Suprapubic skin (tissue), 4 donors: ENCODE results near the gene LTN1. TPM values are rescaled to one million over a fixed set of nuclear protein-coding genes. Genes with fewer than 3 reads are reported as not detected.
"Not testable (repeated sequence)": the region's sequence is repeated elsewhere in the genome, so short reads cannot be mapped to it uniquely, and the experiment has no call there.

Experiments
- DNase-seq, 2 donors: peaks; one replicate each; pipeline ENCODE4 v3.0.0-alpha.2; 2019; ENCODE audit warnings: low spot score in 2 of 2
- H3K27ac ChIP-seq: fragments of 200-600 bp; sonication (generic); one replicate; pipeline ENCODE4 v1.5.1; 2019
- H3K27me3 ChIP-seq: fragments of 200-600 bp; sonication (generic); one replicate; pipeline ENCODE4 v1.5.1; 2019
- H3K36me3 ChIP-seq: fragments of 200-600 bp; sonication (generic); one replicate; pipeline ENCODE4 v1.5.1; 2019
- H3K4me1 ChIP-seq: fragments of 200-600 bp; sonication (generic); one replicate; pipeline ENCODE4 v1.5.1; 2019
- H3K4me3 ChIP-seq: fragments of 200-600 bp; sonication (generic); one replicate; pipeline ENCODE4 v1.5.1; 2019; ENCODE audit warnings: mild to moderate bottlenecking
- H3K9me3 ChIP-seq: fragments of 200-600 bp; sonication (generic); one replicate; pipeline ENCODE4 v1.5.1; 2019
- CTCF ChIP-seq, 2 donors: fragments of 200-600 bp in 1 of 2; fragments of 450-650 bp in 1 of 2; sonication (generic) in 1 of 2; IDR thresholded peaks; one replicate each; pipeline ENCODE4 v1.5.1; 2016 to 2019; ENCODE audit warnings: antibody characterized with exemption in 2 of 2, mild to moderate bottlenecking in 1 of 2, moderate library complexity in 1 of 2
- EP300 ChIP-seq: sonication (generic); formaldehyde crosslinking; IDR thresholded peaks from one replicate; pipeline ENCODE4 v1.6.1; 2017; ENCODE audit warnings: antibody characterized with exemption
- POLR2A ChIP-seq, 2 donors: fragments of 450-650 bp; IDR thresholded peaks; one replicate each; pipeline ENCODE4 v1.6.1; 2017; ENCODE audit warnings: antibody characterized with exemption in 2 of 2, mild to moderate bottlenecking in 2 of 2, moderate library complexity in 2 of 2
- POLR2AphosphoS5 ChIP-seq, 3 donors: sonication (generic); formaldehyde crosslinking; IDR thresholded peaks; one replicate each; pipeline ENCODE4 v1.6.1; 2017; ENCODE audit warnings: antibody characterized with exemption in 3 of 3
- WGBS: methylation state at CpG from one replicate; pipeline ENCODE4 v1.1.5; 2018; 5-methylcytosine and 5-hydroxymethylcytosine counted together
- total RNA-seq, 4 donors: library from RNA; depleted of rRNA; stranded (reverse); fragments of >200 nt; gene quantifications; one replicate each; pipeline ENCODE4 v1.1.0, GENCODE V29; 2016

Gene LTN1
- total RNA-seq, 4 donors from 2014 or later = 19.0 to 42.9 (median 23.9) TPM

- WGBS = 68% methylated on average over 6 of the region's 6 CpGs
- H3K27me3 ChIP-seq = no peaks in the 10 kb centered on the region
- no peak for DNase-seq
- no peak overlapping the region for H3K27ac ChIP-seq
- no peak for TF ChIP-seq CTCF (IDR thresholded peaks at IDR 0.05)
- TF ChIP-seq POLR2A (IDR thresholded peaks at IDR 0.05) = no peak
- no peak for TF ChIP-seq POLR2AphosphoS5 (IDR thresholded peaks at IDR 0.05)
- TF ChIP-seq EP300 = no peak
- H3K4me3 ChIP-seq = peak overlapping the region; percentile 92
- peaks cover 23% of the 10 kb centered on the region for H3K4me1 ChIP-seq
- H3K36me3 ChIP-seq = no peaks in the 10 kb centered on the region
- no peaks in the 10 kb centered on the region for H3K9me3 ChIP-seq
These were observed 25.1 kb upstream of the LTN1 start for GRCh38 chr21:29017639-29018237.

GRCh38 chr21:29011236-29011635 lies 18.6 kb upstream of the LTN1 start:
- DNase-seq, H3K9me3 ChIP-seq, H3K27ac ChIP-seq, H3K4me3 ChIP-seq, H3K27me3 ChIP-seq, H3K4me1 ChIP-seq: not testable (repeated sequence)
- peaks cover 22% of the 10 kb centered on the region for H3K36me3 ChIP-seq
- no CpG with 5 or more reads among the region's 30 CpGs for WGBS

- no peak overlapping the region for H3K4me3 ChIP-seq
- no peaks in the 10 kb centered on the region for H3K27me3 ChIP-seq
- H3K27ac ChIP-seq = no peak overlapping the region
- H3K9me3 ChIP-seq = no peaks in the 10 kb centered on the region
- peaks cover 6% of the 10 kb centered on the region for H3K4me1 ChIP-seq
- peaks cover 28% of the 10 kb centered on the region for H3K36me3 ChIP-seq
- TF ChIP-seq POLR2AphosphoS5 (IDR thresholded peaks at IDR 0.05) (no peak), EP300 (no peak), CTCF (IDR thresholded peaks at IDR 0.05) (no peak), POLR2A (IDR thresholded peaks at IDR 0.05) (no peak)
- WGBS = 91% methylated on average over 3 of the region's 3 CpGs
- no peak for DNase-seq
These were observed 15.7 kb upstream of the LTN1 start for GRCh38 chr21:29008367-29008766.

- H3K4me1 ChIP-seq = peaks cover 11% of the 10 kb centered on the region
- no peak overlapping the region for H3K4me3 ChIP-seq
- TF ChIP-seq POLR2A (IDR thresholded peaks at IDR 0.05) = no peak
- TF ChIP-seq CTCF (IDR thresholded peaks at IDR 0.05) = no peak
- no peak for TF ChIP-seq POLR2AphosphoS5 (IDR thresholded peaks at IDR 0.05)
- TF ChIP-seq EP300 = no peak
- 78% methylated on average over 3 of the region's 3 CpGs for WGBS
- no peaks in the 10 kb centered on the region for H3K9me3 ChIP-seq
- no peak for DNase-seq
- peaks cover 28% of the 10 kb centered on the region for H3K36me3 ChIP-seq
- H3K27me3 ChIP-seq = no peaks in the 10 kb centered on the region
- H3K27ac ChIP-seq = no peak overlapping the region
These were observed 15.1 kb upstream of the LTN1 start for GRCh38 chr21:29007810-29008209.

- DNase-seq = no peak
- Histone ChIP-seq H3K36me3 (peaks cover 28% of the 10 kb centered on the region), H3K4me1 (peaks cover 11% of the 10 kb centered on the region), H3K4me3 (no peak overlapping the region), H3K27ac (no peak overlapping the region), H3K9me3 (no peaks in the 10 kb centered on the region), H3K27me3 (no peaks in the 10 kb centered on the region)
- WGBS = 79% methylated on average over 3 of the region's 3 CpGs
- TF ChIP-seq POLR2AphosphoS5 (IDR thresholded peaks at IDR 0.05) = no peak
- no peak for TF ChIP-seq EP300
- no peak for TF ChIP-seq CTCF (IDR thresholded peaks at IDR 0.05)
- no peak for TF ChIP-seq POLR2A (IDR thresholded peaks at IDR 0.05)
These were observed 14.5 kb upstream of the LTN1 start for GRCh38 chr21:29007135-29007534.

- H3K27ac ChIP-seq = no peak overlapping the region
- H3K27me3 ChIP-seq = no peaks in the 10 kb centered on the region
- TF ChIP-seq EP300 (no peak), POLR2AphosphoS5 (IDR thresholded peaks at IDR 0.05) (no peak), POLR2A (IDR thresholded peaks at IDR 0.05) (no peak), CTCF (IDR thresholded peaks at IDR 0.05) (no peak)
- no peak overlapping the region for H3K4me3 ChIP-seq
- no peak for DNase-seq
- H3K4me1 ChIP-seq = peaks cover 11% of the 10 kb centered on the region
- H3K36me3 ChIP-seq = peaks cover 28% of the 10 kb centered on the region
- 94% methylated on average over 6 of the region's 6 CpGs for whole genome bisulfite sequencing
- H3K9me3 ChIP-seq = no peaks in the 10 kb centered on the region
These were observed 13.0 kb upstream of the LTN1 start for GRCh38 chr21:29005696-29006095.
